ENCODE results near the gene SSBP4. TPM values are rescaled to one million over a fixed set of nuclear protein-coding genes. Genes with fewer than 3 reads are reported as not detected.

SSBP4 gene
- total RNA-seq, 1 experiment from 2014 or later, result 46.1 TPM

- Mint-ChIP-seq H3K27me3 (ENCODE audit: low read depth) (no peaks in the 10 kb centered on the region), H3K4me3 (no peak overlapping the region), H3K27ac (no peak overlapping the region; a peak in 1 of 7 replicates), H3K4me1 (peaks cover 11 to 13% of the 10 kb centered on the region in 2 experiments), H3K9me3 (no peaks in the 10 kb centered on the region), H3K36me3 (ENCODE audit: insufficient read depth in 1 of 3, low read depth in 3 of 3) (peaks cover 0 to 2% (median 0%) of the 10 kb centered on the region in 3 experiments; a peak in 1 of 7 replicates)
- Histone ChIP-seq H3K18ac (ENCODE audit: insufficient read length, low read depth, low read length) (no peak overlapping the region), H3K14ac (ENCODE audit: insufficient read depth, low read length) (no peak overlapping the region), H3K23me2 (ENCODE audit: insufficient read length, low read depth, low read length, poor library complexity, severe bottlenecking) (no peaks in the 10 kb centered on the region), H4K91ac (ENCODE audit: insufficient read length, low read depth, low read length) (no peak overlapping the region), H3K56ac (ENCODE audit: insufficient read length, low read depth, low read length) (no peak overlapping the region), H2BK12ac (ENCODE audit: insufficient read length, low read depth, low read length) (no peak overlapping the region), H2BK5ac (ENCODE audit: insufficient read length, low read length) (no peak overlapping the region), H3K4me2 (ENCODE audit: insufficient read depth, insufficient read length, low read length) (no peak overlapping the region), H3K23ac (ENCODE audit: insufficient read length, low read depth, low read length) (no peak overlapping the region), H4K5ac (ENCODE audit: insufficient read length, low read depth, low read length) (no peak overlapping the region), H3K9ac (ENCODE audit: extremely low read depth, insufficient read length, low read length) (no peak overlapping the region), H3K4ac (ENCODE audit: low read depth, low read length) (no peak overlapping the region), H2AFZ (ENCODE audit: low read length) (no peak overlapping the region), H2AK5ac (ENCODE audit: insufficient read length, low read length) (no peak overlapping the region), H3K79me1 (ENCODE audit: insufficient read depth, low read depth, low read length, poor library complexity, severe bottlenecking) (peaks cover 2% of the 10 kb centered on the region), H2BK20ac (ENCODE audit: low read depth, low read length, poor library complexity, severe bottlenecking) (no peak overlapping the region), H3T11ph (ENCODE audit: low read length) (no peak overlapping the region), H3K79me2 (ENCODE audit: insufficient read depth, low read length) (no peaks in the 10 kb centered on the region; the same call in 1 of the 2 replicates), H2BK15ac (ENCODE audit: low read depth, low read length) (no peak overlapping the region), H3K4me1 (ENCODE audit: insufficient read depth, low read length) (no peaks in the 10 kb centered on the region), H3K27me3 (ENCODE audit: insufficient read depth, low read length) (no peaks in the 10 kb centered on the region), H2BK120ac (ENCODE audit: low read depth, low read length, poor library complexity, severe bottlenecking) (no peak overlapping the region), H3K9me3 (ENCODE audit: control insufficient read depth, low read depth, low read length) (no peaks in the 10 kb centered on the region), H4K20me1 (ENCODE audit: control insufficient read depth, insufficient read depth, insufficient read length) (no peaks in the 10 kb centered on the region), H4K8ac (replicated peaks; ENCODE audit: insufficient read length, low read depth, low read length) (no peak overlapping the region), H3K27ac (ENCODE audit: insufficient read length, low read depth, low read length) (no peak overlapping the region)
- TF ChIP-seq CTCF (conservative IDR thresholded peaks at IDR 0.05), result no peak
- DNase-seq, result no peak
- no CpG with 5 or more reads among the region's 2 CpGs for WGBS (ENCODE audit: extremely low coverage, insufficient read length, low lambda C conversion rate)
Observed at GRCh38 chr19:18470787-18471186, 51.6 kb downstream of the SSBP4 start.

All from H9 (cell line).